Subcutaneous adipose tissue (tissue), 4 donors: ENCODE data around the gene KRT72. TPM values are rescaled to one million over a fixed set of nuclear protein-coding genes. Genes with fewer than 3 reads are reported as not detected.

Experiments
- CTCF ChIP-seq: fragments of 450-650 bp; IDR thresholded peaks from one replicate; pipeline ENCODE4 v1.5.1; 2016; ENCODE audit warnings: low read depth, mild to moderate bottlenecking, control low read depth, antibody characterized with exemption, moderate library complexity
- total RNA-seq, 4 donors: library from RNA; depleted of rRNA; stranded (reverse); fragments of >200 nt; gene quantifications; one replicate each; pipeline ENCODE4 v1.1.0, GENCODE V29; 2016

KRT72 gene
- total RNA-seq, 4 donors from 2014 or later, result not detected

GRCh38 chr12:52542157-52542556, 59.1 kb downstream of the KRT72 start:
- no peak for TF ChIP-seq CTCF

GRCh38 chr12:52541709-52542108, 59.6 kb downstream of the KRT72 start:
- no peak for TF ChIP-seq CTCF

GRCh38 chr12:52540531-52540930, 60.7 kb downstream of the KRT72 start:
- TF ChIP-seq CTCF, result no peak

- TF ChIP-seq CTCF, result no peak
Measured at GRCh38 chr12:52539821-52540173, 61.5 kb downstream of the KRT72 start.

GRCh38 chr12:52539083-52539820, 62.0 kb downstream of the KRT72 start:
- no peak for TF ChIP-seq CTCF

GRCh38 chr12:52537101-52537500, 64.2 kb downstream of the KRT72 start:
- no peak for TF ChIP-seq CTCF

Other genes starting within 250 kb of the KRT72 start
- not detected for gene KRT85, start 234.0 kb downstream of the KRT72 start, total RNA-seq
- gene KRT84, start 215.8 kb downstream of the KRT72 start, total RNA-seq, result not detected
- gene KRT82, start 195.1 kb downstream of the KRT72 start, total RNA-seq, result not detected
- not detected for gene KRT75, start 167.1 kb downstream of the KRT72 start, total RNA-seq
- not detected for gene KRT6B, start 149.3 kb downstream of the KRT72 start, total RNA-seq
- not detected for gene KRT6C, start 127.7 kb downstream of the KRT72 start, total RNA-seq
- gene KRT6A, start 108.2 kb downstream of the KRT72 start, total RNA-seq, result under 1 TPM in 1 of 4 donors, not detected in 3; 0.98 TPM
- gene KRT5, start 81.1 kb downstream of the KRT72 start, total RNA-seq, result 1 to 10 TPM in 1 of 4 donors, under 1 TPM in 2, not detected in 1; 0.33 to 1.3 (median 0.88) TPM
- gene KRT71, start 48.3 kb downstream of the KRT72 start, total RNA-seq, result not detected
- not detected for gene KRT74, start 27.6 kb downstream of the KRT72 start, total RNA-seq
- gene KRT73, start 17.1 kb upstream of the KRT72 start, total RNA-seq, result not detected
- gene KRT2, start 50.7 kb upstream of the KRT72 start, total RNA-seq, result not detected
- under 1 TPM in 1 of 4 donors, not detected in 3; 0.38 TPM for gene KRT1, start 78.9 kb upstream of the KRT72 start, total RNA-seq
- gene KRT77, start 102.1 kb upstream of the KRT72 start, total RNA-seq, result 1 to 10 TPM in 1 of 4 donors, under 1 TPM in 1, not detected in 2; 0.17 to 1.5 TPM
- gene KRT76, start 175.9 kb upstream of the KRT72 start, total RNA-seq, result not detected
- not detected for gene KRT3, start 194.7 kb upstream of the KRT72 start, total RNA-seq
- not detected for gene KRT4, start 212.7 kb upstream of the KRT72 start, total RNA-seq
- gene KRT79, start 232.8 kb upstream of the KRT72 start, total RNA-seq, result 1 to 10 TPM in 2 of 4 donors, under 1 TPM in 1, not detected in 1; 0.22 to 3.6 (median 2.0) TPM
- not detected for gene KRT78, start 247.5 kb upstream of the KRT72 start, total RNA-seq